Stimulated activated CD8-positive, alpha-beta memory T cell treated with anti-CD3 and anti-CD28 coated beads, Interleukin-2, amount 100 ng/mL, for 1 hour (primary cell): ENCODE measurements around the gene MTG1.
"Not testable (repeated sequence)": the region's sequence is repeated elsewhere in the genome, so short reads cannot be mapped to it uniquely, and the experiment has no call there.

Source experiments
- DNase-seq, 2 donors: peaks; one replicate each; pipeline ENCODE4 v3.0.0-alpha.2; 2020; ENCODE audit warnings: low read depth in 2 of 2

Gene MTG1

GRCh38 chr10:133466683-133467275 lies 72.8 kb downstream of the MTG1 start:
- no peak for DNase-seq

- no peak for DNase-seq
Measured at GRCh38 chr10:133467286-133467911, 73.4 kb downstream of the MTG1 start.

- not testable (repeated sequence) for DNase-seq
Measured at GRCh38 chr10:133469205-133469604, 75.2 kb downstream of the MTG1 start.

- no peak for DNase-seq
Measured at GRCh38 chr10:133471300-133472109, 77.5 kb downstream of the MTG1 start.
